Suprapubic skin (tissue), 4 donors: ENCODE results near the gene MYOM1. TPM values are rescaled to one million over a fixed set of nuclear protein-coding genes. Genes with fewer than 3 reads are reported as not detected.
"Not testable (repeated sequence)": the region's sequence is repeated elsewhere in the genome, so short reads cannot be mapped to it uniquely, and the experiment has no call there.

Source experiments
- DNase-seq, 2 donors: peaks; one replicate each; pipeline ENCODE4 v3.0.0-alpha.2; 2019; ENCODE audit warnings: low spot score in 2 of 2
- H3K27ac ChIP-seq: fragments of 200-600 bp; sonication (generic); one replicate; pipeline ENCODE4 v1.5.1; 2019
- H3K27me3 ChIP-seq: fragments of 200-600 bp; sonication (generic); one replicate; pipeline ENCODE4 v1.5.1; 2019
- H3K36me3 ChIP-seq: fragments of 200-600 bp; sonication (generic); one replicate; pipeline ENCODE4 v1.5.1; 2019
- H3K4me1 ChIP-seq: fragments of 200-600 bp; sonication (generic); one replicate; pipeline ENCODE4 v1.5.1; 2019
- H3K4me3 ChIP-seq: fragments of 200-600 bp; sonication (generic); one replicate; pipeline ENCODE4 v1.5.1; 2019; ENCODE audit warnings: mild to moderate bottlenecking
- H3K9me3 ChIP-seq: fragments of 200-600 bp; sonication (generic); one replicate; pipeline ENCODE4 v1.5.1; 2019
- EP300 ChIP-seq: sonication (generic); formaldehyde crosslinking; IDR thresholded peaks from one replicate; pipeline ENCODE4 v1.6.1; 2017; ENCODE audit warnings: antibody characterized with exemption
- POLR2A ChIP-seq, 2 donors: fragments of 450-650 bp; IDR thresholded peaks; one replicate each; pipeline ENCODE4 v1.6.1; 2017; ENCODE audit warnings: antibody characterized with exemption in 2 of 2, mild to moderate bottlenecking in 2 of 2, moderate library complexity in 2 of 2
- POLR2AphosphoS5 ChIP-seq, 3 donors: sonication (generic); formaldehyde crosslinking; IDR thresholded peaks; one replicate each; pipeline ENCODE4 v1.6.1; 2017; ENCODE audit warnings: antibody characterized with exemption in 3 of 3
- WGBS: methylation state at CpG from one replicate; pipeline ENCODE4 v1.1.5; 2018; 5-methylcytosine and 5-hydroxymethylcytosine counted together
- total RNA-seq, 4 donors: library from RNA; depleted of rRNA; stranded (reverse); fragments of >200 nt; gene quantifications; one replicate each; pipeline ENCODE4 v1.1.0, GENCODE V29; 2016
- TF ChIP-seq, protein P1 (sequence below), 2 donors: fragments of 200-600 bp in 1 of 2; fragments of 450-650 bp in 1 of 2; sonication (generic) in 1 of 2; IDR thresholded peaks; one replicate each; pipeline ENCODE4 v1.5.1; 2016 to 2019; ENCODE audit warnings: antibody characterized with exemption in 2 of 2, mild to moderate bottlenecking in 1 of 2, moderate library complexity in 1 of 2

Gene MYOM1
- total RNA-seq, 4 donors from 2014 or later = 0.99 to 2.1 (median 1.6) TPM

- no peaks in the 10 kb centered on the region for H3K4me1 ChIP-seq
- no peak for TF ChIP-seq EP300
- no peaks in the 10 kb centered on the region for H3K36me3 ChIP-seq
- WGBS = 76% methylated on average over 2 of the region's 2 CpGs
- H3K9me3 ChIP-seq = no peaks in the 10 kb centered on the region
- no peaks in the 10 kb centered on the region for H3K27me3 ChIP-seq
- no peak for DNase-seq
- no peak overlapping the region for H3K4me3 ChIP-seq
- H3K27ac ChIP-seq = no peak overlapping the region
Observed at GRCh38 chr18:3052411-3052758, 167.4 kb downstream of the MYOM1 start.

DNA sequence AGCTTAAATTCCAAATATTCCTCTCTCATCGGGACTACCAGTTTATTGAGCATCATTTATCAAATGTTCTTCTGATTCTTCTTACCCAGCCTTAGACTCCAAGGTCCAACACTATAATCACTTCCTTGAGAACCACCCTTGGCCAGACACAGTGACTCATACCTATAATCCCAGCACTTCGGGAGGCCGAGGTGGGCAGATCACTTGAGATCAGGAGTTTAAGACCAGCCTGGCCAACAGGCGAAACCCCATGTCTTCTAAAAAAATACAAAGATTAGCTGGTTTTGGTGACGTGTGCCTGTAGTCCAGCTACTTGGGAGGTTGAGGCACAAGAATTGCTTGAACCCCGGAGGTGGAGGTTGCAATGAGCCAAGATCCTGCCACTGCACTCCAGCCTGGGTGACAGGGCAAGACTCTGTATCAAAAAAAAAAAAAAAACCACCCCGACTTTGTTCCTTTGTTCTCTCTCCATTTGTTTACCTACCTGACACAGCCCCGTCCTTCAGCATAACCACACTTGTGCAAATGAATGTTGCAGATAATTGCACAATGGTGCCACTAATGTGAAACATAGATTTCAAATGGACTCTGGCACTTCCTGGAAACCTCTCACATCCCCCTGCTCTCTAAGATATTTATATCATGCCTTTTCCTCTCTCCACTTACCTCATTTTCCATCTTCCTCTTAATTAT is 167.9 kb downstream of the MYOM1 start:
- DNase-seq = no peak
- Histone ChIP-seq H3K9me3 (no peaks in the 10 kb centered on the region), H3K4me1 (no peaks in the 10 kb centered on the region), H3K4me3 (no peak overlapping the region), H3K27me3 (no peaks in the 10 kb centered on the region), H3K36me3 (no peaks in the 10 kb centered on the region), H3K27ac (no peak overlapping the region)
- 87% methylated on average over 8 of the region's 8 CpGs for WGBS
- TF ChIP-seq POLR2AphosphoS5 (IDR thresholded peaks at IDR 0.05) = no peak
- no peak for TF ChIP-seq EP300
- no peak for TF ChIP-seq POLR2A (IDR thresholded peaks at IDR 0.05)
- TF ChIP-seq, protein P1, sequence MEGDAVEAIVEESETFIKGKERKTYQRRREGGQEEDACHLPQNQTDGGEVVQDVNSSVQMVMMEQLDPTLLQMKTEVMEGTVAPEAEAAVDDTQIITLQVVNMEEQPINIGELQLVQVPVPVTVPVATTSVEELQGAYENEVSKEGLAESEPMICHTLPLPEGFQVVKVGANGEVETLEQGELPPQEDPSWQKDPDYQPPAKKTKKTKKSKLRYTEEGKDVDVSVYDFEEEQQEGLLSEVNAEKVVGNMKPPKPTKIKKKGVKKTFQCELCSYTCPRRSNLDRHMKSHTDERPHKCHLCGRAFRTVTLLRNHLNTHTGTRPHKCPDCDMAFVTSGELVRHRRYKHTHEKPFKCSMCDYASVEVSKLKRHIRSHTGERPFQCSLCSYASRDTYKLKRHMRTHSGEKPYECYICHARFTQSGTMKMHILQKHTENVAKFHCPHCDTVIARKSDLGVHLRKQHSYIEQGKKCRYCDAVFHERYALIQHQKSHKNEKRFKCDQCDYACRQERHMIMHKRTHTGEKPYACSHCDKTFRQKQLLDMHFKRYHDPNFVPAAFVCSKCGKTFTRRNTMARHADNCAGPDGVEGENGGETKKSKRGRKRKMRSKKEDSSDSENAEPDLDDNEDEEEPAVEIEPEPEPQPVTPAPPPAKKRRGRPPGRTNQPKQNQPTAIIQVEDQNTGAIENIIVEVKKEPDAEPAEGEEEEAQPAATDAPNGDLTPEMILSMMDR (IDR thresholded peaks at IDR 0.05) = no peak

DNA sequence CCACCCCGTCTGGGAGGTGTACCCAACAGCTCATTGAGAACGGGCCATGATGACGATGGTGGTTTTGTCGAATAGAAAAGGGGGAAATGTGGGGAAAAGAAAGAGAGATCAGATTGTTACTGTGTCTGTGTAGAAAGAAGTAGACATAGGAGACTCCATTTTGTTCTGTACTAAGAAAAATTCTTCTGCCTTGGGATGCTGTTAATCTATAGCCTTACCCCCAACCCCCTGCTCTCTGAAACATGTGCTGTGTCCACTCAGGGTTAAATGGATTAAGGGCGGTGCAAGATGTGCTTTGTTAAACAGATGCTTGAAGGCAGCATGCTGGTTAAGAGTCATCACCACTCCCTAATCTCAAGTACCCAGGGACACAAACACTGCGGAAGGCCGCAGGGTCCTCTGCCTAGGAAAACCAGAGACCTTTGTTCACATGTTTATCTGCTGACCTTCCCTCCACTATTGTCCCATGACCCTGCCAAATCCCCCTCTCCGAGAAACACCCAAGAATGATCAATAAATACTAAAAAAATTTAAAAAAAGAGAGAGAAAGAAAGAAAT is 169.8 kb downstream of the MYOM1 start:
- not testable (repeated sequence) for H3K4me3 ChIP-seq, H3K27me3 ChIP-seq, DNase-seq, H3K36me3 ChIP-seq, H3K27ac ChIP-seq, H3K4me1 ChIP-seq, H3K9me3 ChIP-seq
- WGBS = 95% methylated on average over 5 of the region's 8 CpGs

DNA sequence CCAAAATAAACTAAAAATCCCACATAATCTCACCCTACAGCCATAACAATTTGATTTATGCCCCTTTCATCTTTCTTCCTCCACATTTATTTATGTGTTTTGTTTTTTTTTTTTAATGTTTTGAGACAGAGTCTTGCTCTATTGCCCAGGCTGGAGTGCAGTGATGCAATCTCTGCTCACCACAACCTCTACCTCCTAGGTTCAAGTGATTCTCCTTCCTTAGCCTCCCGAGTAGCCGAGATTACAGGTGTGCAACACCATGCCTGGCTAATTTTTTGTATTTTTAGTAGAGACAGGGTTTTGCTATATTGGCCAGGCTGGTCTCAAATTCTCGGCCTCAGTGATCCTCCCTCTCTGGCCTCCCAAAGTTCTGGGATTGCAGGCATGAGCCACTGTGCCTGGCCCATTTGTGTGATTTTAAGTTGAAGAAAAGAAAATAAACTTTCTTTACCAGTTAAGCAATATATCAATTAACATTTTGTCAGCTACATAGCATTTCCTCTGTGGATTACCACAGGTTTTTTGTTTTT is 170.9 kb downstream of the MYOM1 start:
- WGBS = 98% methylated on average over 3 of the region's 3 CpGs
- no peak for TF ChIP-seq EP300
- TF ChIP-seq POLR2AphosphoS5 (IDR thresholded peaks at IDR 0.05) = no peak
- TF ChIP-seq POLR2A (IDR thresholded peaks at IDR 0.05) = no peak
- TF ChIP-seq, protein P1 (IDR thresholded peaks at IDR 0.05) = no peak
- H3K9me3 ChIP-seq = no peaks in the 10 kb centered on the region

DNA sequence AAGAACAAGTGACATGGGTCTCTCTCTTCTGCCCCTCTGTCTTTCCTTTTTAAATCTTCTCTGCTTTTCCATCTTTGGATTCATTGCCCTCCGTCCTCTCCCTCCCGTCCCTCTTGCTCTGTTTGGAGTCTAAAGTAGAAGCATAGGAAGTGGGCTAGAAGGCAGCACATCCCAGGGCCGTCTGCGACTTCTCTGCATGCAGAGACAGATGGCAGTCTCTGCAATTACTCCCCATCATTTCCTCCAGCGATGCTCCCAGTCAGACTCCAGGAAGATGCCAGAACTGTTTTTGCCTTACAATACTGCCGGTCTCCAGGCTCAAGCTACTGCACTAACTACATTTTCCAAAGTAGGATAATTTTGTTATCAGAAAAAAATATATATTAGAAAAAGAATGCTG is 171.6 kb downstream of the MYOM1 start:
- no peaks in the 10 kb centered on the region for H3K9me3 ChIP-seq
- no peaks in the 10 kb centered on the region for H3K27me3 ChIP-seq
- DNase-seq = no peak
- H3K4me1 ChIP-seq = peaks cover 3% of the 10 kb centered on the region
- TF ChIP-seq POLR2A (IDR thresholded peaks at IDR 0.05) (no peak), EP300 (no peak), POLR2AphosphoS5 (IDR thresholded peaks at IDR 0.05) (no peak)
- TF ChIP-seq, protein P1 (IDR thresholded peaks at IDR 0.05) = no peak
- H3K36me3 ChIP-seq = no peaks in the 10 kb centered on the region
- H3K4me3 ChIP-seq = no peak overlapping the region
- 46% methylated on average over 6 of the region's 6 CpGs for whole genome bisulfite sequencing
- H3K27ac ChIP-seq = no peak overlapping the region

More for the DNA sequence above, 170.9 kb downstream of the MYOM1 start:
- Histone ChIP-seq H3K4me3 (no peak overlapping the region), H3K36me3 (no peaks in the 10 kb centered on the region), H3K27ac (no peak overlapping the region), H3K4me1 (peaks cover 3% of the 10 kb centered on the region), H3K27me3 (no peaks in the 10 kb centered on the region)
- no peak for DNase-seq

DNA sequence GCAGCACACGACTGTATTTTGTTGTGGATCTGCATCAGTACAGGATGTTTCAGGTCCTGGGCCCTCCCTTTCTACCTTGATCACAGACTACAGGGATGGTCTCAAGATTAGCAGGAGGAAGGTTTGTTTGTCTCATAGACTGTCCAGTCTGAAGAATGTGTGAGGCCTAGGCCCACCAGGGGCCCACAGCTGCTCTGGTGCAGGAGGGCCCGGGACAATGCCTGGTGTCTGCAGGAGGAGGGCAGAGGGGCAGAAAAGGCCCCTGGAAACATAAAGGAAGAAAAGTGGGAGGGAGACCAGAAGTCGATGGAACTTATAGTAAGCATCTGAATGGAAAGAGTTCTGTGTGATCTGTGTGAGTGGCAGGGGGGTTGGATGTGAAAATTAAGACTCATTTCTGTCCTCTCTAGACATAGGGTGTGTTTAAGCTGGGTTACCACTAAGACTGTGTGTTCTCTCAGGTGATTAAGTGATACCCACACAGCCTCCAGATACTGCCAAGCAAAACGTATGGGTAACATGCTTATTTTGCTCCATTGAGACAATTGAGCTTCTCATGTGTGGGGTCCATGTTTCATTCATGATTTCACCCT is 173.5 kb downstream of the MYOM1 start:
- H3K27me3 ChIP-seq = no peaks in the 10 kb centered on the region
- H3K4me1 ChIP-seq = peaks cover 3% of the 10 kb centered on the region
- no peaks in the 10 kb centered on the region for H3K9me3 ChIP-seq
- H3K36me3 ChIP-seq = no peaks in the 10 kb centered on the region
- no peak overlapping the region for H3K27ac ChIP-seq
- no peak for DNase-seq
- H3K4me3 ChIP-seq = no peak overlapping the region
- no peak for TF ChIP-seq EP300
- TF ChIP-seq, protein P1 (IDR thresholded peaks at IDR 0.05) = no peak
- no peak for TF ChIP-seq POLR2A (IDR thresholded peaks at IDR 0.05)
- no peak for TF ChIP-seq POLR2AphosphoS5 (IDR thresholded peaks at IDR 0.05)
- WGBS = 80% methylated on average over 4 of the region's 4 CpGs
